Type B pancreatic cell (in vitro differentiated cells): Measurements from ENCODE around the gene CLCN4. TPM values are rescaled to one million over a fixed set of nuclear protein-coding genes. Genes with fewer than 3 reads are reported as not detected.

Source experiments
- DNase-seq: peaks from one replicate; pipeline ENCODE4 v3.0.0; 2021; ENCODE audit warnings: mixed read lengths; ENCODE audit not compliant: unreplicated experiment; ENCODE audit errors: extremely low spot score
- H3K27ac Mint-ChIP-seq: 2 replicates; pipeline ENCODE4 v1.8.0; 2021; ENCODE audit warnings: mild to moderate bottlenecking, mixed read lengths
- H3K27me3 Mint-ChIP-seq: 2 replicates; pipeline ENCODE4 v1.8.0; 2021; ENCODE audit warnings: mixed read lengths
- H3K36me3 Mint-ChIP-seq: 2 replicates; pipeline ENCODE4 v1.8.0; 2021; ENCODE audit warnings: mixed read lengths
- H3K4me1 Mint-ChIP-seq: one replicate; pipeline ENCODE4 v1.8.0; 2021; ENCODE audit warnings: mixed read lengths; ENCODE audit not compliant: unreplicated experiment
- H3K4me3 Mint-ChIP-seq: 2 replicates; pipeline ENCODE4 v1.8.0; 2021; ENCODE audit warnings: mild to moderate bottlenecking, mixed read lengths
- H3K9me3 Mint-ChIP-seq: 2 replicates; pipeline ENCODE4 v1.8.0; 2021; ENCODE audit warnings: mixed read lengths
- CTCF ChIP-seq: fragments of 200-600 bp; sonication (generic); conservative IDR thresholded peaks from 2 replicates; pipeline ENCODE4 v1.5.0; 2021; ENCODE audit warnings: antibody characterized with exemption, mild to moderate bottlenecking
- total RNA-seq: library from RNA; stranded (reverse); gene quantifications from 2 replicates; pipeline ENCODE4 v1.2.1, GENCODE V29; 2021; ENCODE audit warnings: low replicate concordance

The CLCN4 gene
- total RNA-seq, 1 donor from 2014 or later: 13.0 TPM

- Mint-ChIP-seq H3K4me1 (no peaks in the 10 kb centered on the region), H3K27ac (no peak overlapping the region), H3K4me3 (no peak overlapping the region), H3K9me3 (no peaks in the 10 kb centered on the region), H3K36me3 (peaks cover 35% of the 10 kb centered on the region), H3K27me3 (no peaks in the 10 kb centered on the region)
- DNase-seq: no peak
- no peak for TF ChIP-seq CTCF
Measured at GRCh38 chrX:10128386-10128785, 28.4 kb upstream of the CLCN4 start.

- Mint-ChIP-seq H3K4me1 (no peaks in the 10 kb centered on the region), H3K9me3 (no peaks in the 10 kb centered on the region), H3K27me3 (no peaks in the 10 kb centered on the region), H3K36me3 (peaks cover 42% of the 10 kb centered on the region), H3K4me3 (no peak overlapping the region), H3K27ac (no peak overlapping the region)
- TF ChIP-seq CTCF: no peak
- DNase-seq: no peak
Measured at GRCh38 chrX:10129229-10129628, 27.5 kb upstream of the CLCN4 start.

GRCh38 chrX:10130354-10130753, 26.4 kb upstream of the CLCN4 start:
- Mint-ChIP-seq H3K4me1 (no peaks in the 10 kb centered on the region), H3K9me3 (no peaks in the 10 kb centered on the region), H3K27ac (no peak overlapping the region), H3K36me3 (peaks cover 37% of the 10 kb centered on the region), H3K4me3 (no peak overlapping the region), H3K27me3 (no peaks in the 10 kb centered on the region)
- no peak for TF ChIP-seq CTCF
- DNase-seq: no peak

GRCh38 chrX:10133980-10134676, 22.6 kb upstream of the CLCN4 start:
- H3K9me3 Mint-ChIP-seq: no peaks in the 10 kb centered on the region
- H3K36me3 Mint-ChIP-seq: peaks cover 25% of the 10 kb centered on the region
- no peak for TF ChIP-seq CTCF
- DNase-seq: no peak
- H3K4me3 Mint-ChIP-seq: no peak overlapping the region
- no peak overlapping the region for H3K27ac Mint-ChIP-seq
- H3K27me3 Mint-ChIP-seq: no peaks in the 10 kb centered on the region
- no peaks in the 10 kb centered on the region for H3K4me1 Mint-ChIP-seq

- no peaks in the 10 kb centered on the region for H3K27me3 Mint-ChIP-seq
Measured at GRCh38 chrX:10134921-10135320, 21.9 kb upstream of the CLCN4 start.

More at GRCh38 chrX:10134921-10135320, 21.9 kb upstream of the CLCN4 start:
- Mint-ChIP-seq H3K36me3 (peaks cover 24% of the 10 kb centered on the region), H3K4me1 (no peaks in the 10 kb centered on the region), H3K4me3 (no peak overlapping the region), H3K9me3 (no peaks in the 10 kb centered on the region), H3K27ac (no peak overlapping the region)
- TF ChIP-seq CTCF: no peak
- no peak for DNase-seq
